GM04504 (cell line): Measurements from ENCODE around the gene SLC38A4.

Source experiments
- DNase-seq: peaks from one replicate; pipeline ENCODE4 v3.0.0-alpha.2; 2012; ENCODE audit warnings: low read depth

Gene SLC38A4

GRCh38 chr12:46814143-46814542 lies 11.7 kb downstream of the SLC38A4 start:
- DNase-seq: no peak

- DNase-seq: no peak
Measured at GRCh38 chr12:46811185-46811584, 14.6 kb downstream of the SLC38A4 start.

GRCh38 chr12:46808955-46809697 lies 16.7 kb downstream of the SLC38A4 start:
- DNase-seq: no peak

- no peak for DNase-seq
Measured at GRCh38 chr12:46808317-46808716, 17.5 kb downstream of the SLC38A4 start.

- no peak for DNase-seq
Measured at GRCh38 chr12:46804054-46804453, 21.7 kb downstream of the SLC38A4 start.

GRCh38 chr12:46803517-46803916 lies 22.3 kb downstream of the SLC38A4 start:
- DNase-seq: no peak

- no peak for DNase-seq
Measured at GRCh38 chr12:46801293-46801692, 24.5 kb downstream of the SLC38A4 start.

GRCh38 chr12:46800160-46800559 lies 25.6 kb downstream of the SLC38A4 start:
- no peak for DNase-seq

GRCh38 chr12:46798648-46799047 lies 27.1 kb downstream of the SLC38A4 start:
- no peak for DNase-seq

GRCh38 chr12:46798056-46798455 lies 27.7 kb downstream of the SLC38A4 start:
- DNase-seq: no peak

GRCh38 chr12:46795988-46796387 lies 29.8 kb downstream of the SLC38A4 start:
- DNase-seq: no peak

- no peak for DNase-seq
Measured at GRCh38 chr12:46794593-46795190, 31.1 kb downstream of the SLC38A4 start.

GRCh38 chr12:46792925-46793324 lies 32.9 kb downstream of the SLC38A4 start:
- DNase-seq: no peak

GRCh38 chr12:46790066-46790465 lies 35.7 kb downstream of the SLC38A4 start:
- DNase-seq: no peak

GRCh38 chr12:46788072-46788887 lies 37.5 kb downstream of the SLC38A4 start:
- no peak for DNase-seq

GRCh38 chr12:46787496-46788055 lies 38.2 kb downstream of the SLC38A4 start:
- no peak for DNase-seq

GRCh38 chr12:46786774-46787173 lies 39.0 kb downstream of the SLC38A4 start:
- no peak for DNase-seq

GRCh38 chr12:46785382-46785781 lies 40.4 kb downstream of the SLC38A4 start:
- no peak for DNase-seq

- no peak for DNase-seq
Measured at GRCh38 chr12:46783871-46784270, 41.9 kb downstream of the SLC38A4 start.

- DNase-seq: no peak
Measured at GRCh38 chr12:46779879-46780278, 45.9 kb downstream of the SLC38A4 start.

GRCh38 chr12:46779063-46779462 lies 46.7 kb downstream of the SLC38A4 start:
- DNase-seq: no peak

GRCh38 chr12:46778415-46778814 lies 47.4 kb downstream of the SLC38A4 start:
- DNase-seq: no peak

GRCh38 chr12:46777587-46777986 lies 48.2 kb downstream of the SLC38A4 start:
- DNase-seq: no peak
